ENCODE data around the gene DOCK10. TPM values are rescaled to one million over a fixed set of nuclear protein-coding genes. Genes with fewer than 3 reads are reported as not detected.

Gene DOCK10
- total RNA-seq, 1 donor = 20.7 TPM

- no peak for DNase-seq (ENCODE audit: low read depth)
- H3K4me3 ChIP-seq (ENCODE audit: low read depth, low read length) = no peak overlapping the region
- TF ChIP-seq CTCF (IDR thresholded peaks at IDR 0.05; ENCODE audit: insufficient read depth, low read depth, low read length) = no peak
Measured at GRCh38 chr2:224908818-224909217, 133.4 kb downstream of the DOCK10 start.

- H3K4me3 ChIP-seq (ENCODE audit: low read depth, low read length) = no peak overlapping the region
- no peak for TF ChIP-seq CTCF (IDR thresholded peaks at IDR 0.05; ENCODE audit: insufficient read depth, low read depth, low read length)
- no peak for DNase-seq (ENCODE audit: low read depth)
Measured at GRCh38 chr2:224904381-224904780, 137.9 kb downstream of the DOCK10 start.

- no peak for DNase-seq (ENCODE audit: low read depth)
- H3K4me3 ChIP-seq (ENCODE audit: low read depth, low read length) = no peak overlapping the region
- TF ChIP-seq CTCF (IDR thresholded peaks at IDR 0.05; ENCODE audit: insufficient read depth, low read depth, low read length) = no peak
Measured at GRCh38 chr2:224903621-224904020, 138.6 kb downstream of the DOCK10 start.

GRCh38 chr2:224901121-224901676 is 141.1 kb downstream of the DOCK10 start:
- no peak for TF ChIP-seq CTCF (IDR thresholded peaks at IDR 0.05; ENCODE audit: insufficient read depth, low read depth, low read length)
- H3K4me3 ChIP-seq (ENCODE audit: low read depth, low read length) = no peak overlapping the region
- DNase-seq (ENCODE audit: low read depth) = no peak

- no peak for DNase-seq (ENCODE audit: low read depth)
- no peak for TF ChIP-seq CTCF (IDR thresholded peaks at IDR 0.05; ENCODE audit: insufficient read depth, low read depth, low read length)
- H3K4me3 ChIP-seq (ENCODE audit: low read depth, low read length) = no peak overlapping the region
Measured at GRCh38 chr2:224895377-224895776, 146.9 kb downstream of the DOCK10 start.

- TF ChIP-seq CTCF (IDR thresholded peaks at IDR 0.05; ENCODE audit: insufficient read depth, low read depth, low read length) = no peak
- no peak for DNase-seq (ENCODE audit: low read depth)
- H3K4me3 ChIP-seq (ENCODE audit: low read depth, low read length) = no peak overlapping the region
Measured at GRCh38 chr2:224894356-224894755, 147.9 kb downstream of the DOCK10 start.

- TF ChIP-seq CTCF (IDR thresholded peaks at IDR 0.05; ENCODE audit: insufficient read depth, low read depth, low read length) = no peak
- no peak for DNase-seq (ENCODE audit: low read depth)
- H3K4me3 ChIP-seq (ENCODE audit: low read depth, low read length) = no peak overlapping the region
Measured at GRCh38 chr2:224893848-224894247, 148.4 kb downstream of the DOCK10 start.
